GM11168 (cell line): ENCODE results near the gene GLI3.

Source experiments
- in situ Hi-C: fragments of 300-500 bp; cut with MboI; formaldehyde crosslinking; loops from one replicate; pipeline ENCODE4 v1.12.0; 2022; ENCODE audit warnings: low sequenced_read_pairs; ENCODE audit not compliant: unreplicated experiment

The GLI3 gene

DNA sequence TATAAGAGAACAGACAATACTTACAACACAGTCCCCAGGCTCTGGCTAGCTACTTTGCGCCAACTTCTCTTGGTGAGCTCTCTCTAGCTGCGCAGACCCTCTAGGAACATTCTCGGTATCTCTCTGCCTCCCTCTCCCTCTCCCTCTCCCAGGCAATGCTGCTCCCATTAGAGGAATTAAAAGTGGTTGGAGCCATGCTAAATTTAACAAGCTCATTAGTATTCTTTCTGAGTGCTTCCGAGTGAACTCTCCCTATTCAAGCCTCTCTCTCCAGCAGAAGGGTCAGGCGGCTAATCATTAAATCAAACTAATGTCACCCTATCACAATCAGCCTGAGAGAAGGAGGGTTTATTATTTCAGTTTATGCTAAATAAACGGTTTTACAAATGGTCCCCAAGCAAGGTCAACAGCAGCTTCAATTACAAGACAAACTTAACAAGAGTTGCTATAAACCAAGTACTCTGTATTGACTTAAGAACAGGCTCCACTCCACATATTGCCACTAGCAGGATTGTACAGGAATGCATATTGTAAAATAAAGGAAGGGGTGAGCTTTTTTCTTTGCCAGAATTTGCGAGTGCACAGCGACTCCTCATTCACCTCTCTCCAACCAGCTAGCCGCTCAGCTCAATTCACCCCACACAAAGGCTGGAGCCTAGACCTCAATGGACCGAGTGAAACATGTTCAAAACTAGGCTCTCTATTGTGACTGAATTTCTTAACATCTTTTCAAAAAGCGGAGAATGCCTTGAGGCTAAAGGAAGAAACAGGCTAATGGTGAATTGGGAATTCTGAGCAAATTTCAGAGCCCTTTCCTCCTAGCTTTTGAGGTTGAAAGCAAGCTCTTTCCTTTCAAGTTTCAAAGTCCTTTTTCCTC is 84.4 kb downstream of the GLI3 start:
- in situ Hi-C loops = no loop called here

DNA sequence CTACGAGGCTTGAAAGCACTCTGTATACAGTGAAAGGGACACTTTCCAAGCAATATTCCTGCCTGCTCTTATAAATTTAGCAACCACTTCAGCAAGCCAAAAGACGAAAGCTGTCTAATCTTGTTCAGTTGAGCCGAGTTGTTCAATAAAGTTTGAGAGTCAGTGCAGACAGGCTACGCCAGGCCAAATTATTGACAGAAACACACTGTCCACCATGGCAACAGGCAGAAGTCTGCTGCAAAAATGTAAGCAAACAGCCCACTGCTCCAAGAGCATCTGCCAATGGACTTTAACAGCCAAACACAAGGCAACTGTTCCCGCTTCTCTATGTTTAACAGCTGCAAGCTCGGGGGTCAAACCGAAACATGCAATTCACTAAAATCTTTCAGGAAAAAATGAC is 85.7 kb downstream of the GLI3 start:
- in situ Hi-C loops = no loop called here

DNA sequence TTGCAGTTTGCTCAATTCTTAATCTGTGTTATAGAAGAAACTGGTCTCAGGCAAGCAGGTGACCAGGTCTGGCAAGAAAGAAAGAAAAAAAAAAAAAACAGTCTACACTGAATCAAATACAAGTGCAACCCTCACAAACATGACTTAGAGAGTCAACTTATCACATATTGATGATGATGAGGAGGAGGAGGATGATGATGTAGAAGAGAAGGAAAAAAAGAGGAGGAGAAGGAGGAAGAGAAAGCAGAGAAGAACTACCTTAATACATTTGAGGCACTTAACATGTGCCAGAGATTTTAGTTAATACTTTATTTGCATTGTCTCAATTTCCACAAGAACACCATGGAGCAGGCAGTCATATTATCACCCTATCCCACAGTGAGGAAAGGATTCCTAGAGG is 91.5 kb downstream of the GLI3 start:
- in situ Hi-C loops = no loop called here

DNA sequence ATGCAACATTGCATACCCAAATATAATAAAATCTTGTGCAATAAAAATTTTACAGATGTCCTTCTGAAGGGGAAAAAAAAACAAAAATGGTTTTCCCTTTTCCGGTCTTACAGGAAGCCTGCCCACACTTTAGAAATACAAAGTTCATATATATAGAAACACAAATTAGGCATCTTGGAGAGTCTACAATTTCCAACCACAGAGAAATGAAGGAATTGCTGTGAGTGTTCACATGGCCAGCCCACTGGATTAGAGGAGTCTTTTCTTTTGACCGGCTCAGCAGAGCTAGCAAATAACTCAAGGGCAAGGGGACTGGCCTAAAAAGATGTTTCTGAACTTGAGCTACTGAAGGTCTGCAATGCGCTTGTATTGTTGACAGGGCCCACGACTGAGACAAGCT is 92.4 kb downstream of the GLI3 start:
- in situ Hi-C loops = no loop called here

DNA sequence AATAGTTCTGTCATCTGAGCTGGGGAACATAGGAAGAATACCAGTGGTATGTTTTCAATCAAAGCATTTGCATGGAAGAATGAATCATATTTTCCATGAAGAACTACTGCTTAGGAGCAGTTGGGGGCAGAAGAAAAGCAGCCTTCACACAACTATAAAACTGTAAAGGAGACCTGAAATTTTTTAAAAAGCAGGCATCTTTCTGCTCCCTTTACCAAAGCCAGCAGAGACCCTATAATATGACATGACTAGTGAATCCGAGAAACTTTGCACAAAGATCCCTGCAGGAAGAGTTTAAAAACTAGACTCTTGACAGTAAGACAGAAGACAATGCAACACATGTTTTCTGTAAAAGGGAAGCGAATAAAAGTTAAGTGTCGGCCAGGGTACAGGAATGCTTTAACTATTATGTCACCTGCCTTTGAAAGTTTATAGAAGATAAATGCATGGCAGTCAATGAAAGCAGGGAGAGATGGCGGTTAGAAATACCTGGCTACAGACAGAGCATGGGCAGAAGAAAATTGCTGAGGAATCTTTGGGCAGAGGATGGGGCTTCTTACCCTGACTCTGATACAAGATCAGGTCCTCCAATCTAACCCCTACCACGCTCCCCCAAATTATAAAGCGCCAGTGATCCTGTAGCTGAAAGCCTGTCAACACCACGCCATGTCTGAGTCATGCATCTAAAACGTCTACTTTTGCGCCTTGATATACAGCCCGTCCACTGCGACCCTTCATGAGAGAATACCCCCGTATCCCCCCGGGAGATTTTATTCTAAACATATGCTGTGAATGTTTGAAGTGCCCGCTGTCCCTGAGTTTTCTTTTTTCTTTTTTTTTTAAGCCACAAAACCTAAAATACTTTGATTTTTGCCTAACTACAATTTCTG is 93.1 kb downstream of the GLI3 start:
- in situ Hi-C loops = no loop called here

DNA sequence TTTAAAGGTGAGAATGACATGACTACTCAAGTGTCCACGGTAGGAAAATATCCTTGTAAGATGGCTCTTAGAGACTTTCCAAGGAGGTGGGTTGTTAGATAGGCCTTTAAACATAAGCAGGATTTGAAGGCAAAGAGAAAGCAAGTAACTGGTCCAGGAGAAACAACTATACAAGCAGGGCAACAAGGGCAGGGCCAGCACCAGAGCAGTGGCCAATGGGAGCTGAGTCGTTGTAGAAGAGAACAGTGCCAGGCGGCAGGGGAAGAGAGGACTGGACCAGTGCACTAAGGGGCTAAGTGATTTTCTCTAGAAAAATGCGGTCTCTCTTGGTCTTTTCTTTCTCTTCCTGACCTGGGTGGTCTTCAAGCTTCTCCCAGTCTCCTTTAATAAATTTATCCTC is 94.9 kb downstream of the GLI3 start:
- in situ Hi-C loops = no loop called here

DNA sequence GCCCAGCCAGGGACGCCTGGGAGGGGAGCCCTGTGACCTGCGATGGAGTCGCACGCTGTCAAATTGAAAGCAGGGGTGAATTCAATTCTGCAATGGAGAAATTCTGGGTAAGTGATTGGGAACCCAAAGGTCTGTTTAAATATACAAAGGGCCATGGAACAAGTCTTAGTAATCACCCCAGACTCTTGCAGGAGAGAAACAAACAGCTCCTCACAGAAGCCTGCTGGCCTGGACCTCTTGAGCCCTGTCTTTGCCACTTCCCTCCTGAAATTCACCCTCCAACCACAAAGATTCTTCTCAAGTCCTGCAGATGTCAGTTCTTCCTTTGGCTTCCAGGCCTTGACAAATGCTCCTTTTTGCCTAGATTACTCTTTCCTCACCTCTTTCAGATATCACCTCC is 97.3 kb downstream of the GLI3 start:
- in situ Hi-C loops = no loop called here

DNA sequence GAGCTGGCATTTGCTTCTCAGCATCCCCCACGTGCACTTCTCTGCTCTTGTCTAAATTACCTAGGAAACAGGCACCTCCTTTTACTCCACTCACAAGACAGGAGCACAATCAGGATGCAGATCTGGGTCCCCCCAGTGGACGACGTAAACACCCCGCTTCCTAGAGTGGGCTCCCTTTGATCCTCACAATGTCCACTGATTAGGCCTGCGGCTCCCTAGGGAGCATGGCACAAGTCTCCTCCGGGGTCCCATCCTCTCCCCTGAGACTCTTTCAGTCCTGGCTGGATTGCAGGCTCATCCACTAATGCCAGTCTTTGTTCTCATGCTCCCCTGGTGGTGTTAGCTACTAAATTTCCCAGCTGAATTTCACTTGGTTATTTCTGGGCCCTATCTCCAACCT is 98.3 kb downstream of the GLI3 start:
- in situ Hi-C loops = no loop called here

DNA sequence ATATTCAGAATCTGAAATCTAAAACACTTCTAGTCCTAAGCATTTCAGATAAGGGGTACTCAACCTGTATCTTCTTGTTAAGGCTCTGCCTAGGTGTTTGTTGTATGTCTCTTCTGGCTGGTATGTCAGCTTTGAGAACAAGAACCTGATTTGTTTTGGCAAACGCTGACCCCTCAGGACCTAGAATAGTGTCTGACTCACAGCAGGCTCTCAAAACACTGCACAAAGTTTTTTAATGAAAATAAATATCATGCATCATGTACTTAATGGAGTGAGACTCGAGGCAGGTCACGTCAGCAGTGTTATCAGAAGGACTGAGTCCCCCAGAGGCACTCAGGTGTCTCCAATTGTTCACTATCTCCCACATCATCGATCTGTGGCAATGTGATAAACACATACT is 99.1 kb downstream of the GLI3 start:
- in situ Hi-C loops = no loop called here

DNA sequence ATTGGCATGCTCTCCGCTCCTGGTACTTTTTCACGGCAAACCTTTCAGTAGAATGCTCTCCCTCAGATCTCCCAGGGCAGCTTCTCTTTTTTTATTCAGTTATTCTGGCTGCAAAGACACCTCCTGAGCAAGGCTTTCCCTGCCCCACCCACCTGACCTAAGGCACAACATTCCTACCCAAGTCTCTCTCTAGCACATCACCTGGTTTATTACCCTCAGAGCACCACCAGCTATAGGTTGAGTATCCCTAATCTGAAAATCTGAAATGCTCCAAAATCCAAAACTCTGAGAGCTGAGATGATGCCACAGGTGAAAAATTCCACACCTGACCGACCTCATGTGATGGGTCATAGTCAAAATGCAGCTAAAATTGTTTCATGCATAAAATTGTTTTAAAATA is 99.6 kb downstream of the GLI3 start:
- in situ Hi-C loops = no loop called here

DNA sequence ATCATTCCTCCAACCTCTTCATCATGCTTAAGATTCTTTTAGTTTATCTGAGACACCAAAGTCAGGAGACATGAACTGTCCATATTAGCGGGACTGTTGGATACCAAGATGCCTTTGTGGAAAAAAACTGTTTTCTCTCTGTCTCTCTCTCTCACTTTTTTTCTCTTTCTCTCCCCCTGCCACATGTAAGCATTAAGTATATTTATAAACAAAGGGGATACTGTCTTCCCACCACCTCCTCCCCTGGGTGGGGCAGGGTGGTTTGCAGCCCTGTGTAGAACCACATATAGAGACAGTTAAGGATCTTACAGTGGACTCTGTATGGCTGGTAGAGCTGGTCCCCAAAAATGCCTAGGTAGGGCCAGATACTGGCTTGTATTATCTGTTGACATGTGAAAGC is 101.3 kb downstream of the GLI3 start:
- in situ Hi-C loops = no loop called here

DNA sequence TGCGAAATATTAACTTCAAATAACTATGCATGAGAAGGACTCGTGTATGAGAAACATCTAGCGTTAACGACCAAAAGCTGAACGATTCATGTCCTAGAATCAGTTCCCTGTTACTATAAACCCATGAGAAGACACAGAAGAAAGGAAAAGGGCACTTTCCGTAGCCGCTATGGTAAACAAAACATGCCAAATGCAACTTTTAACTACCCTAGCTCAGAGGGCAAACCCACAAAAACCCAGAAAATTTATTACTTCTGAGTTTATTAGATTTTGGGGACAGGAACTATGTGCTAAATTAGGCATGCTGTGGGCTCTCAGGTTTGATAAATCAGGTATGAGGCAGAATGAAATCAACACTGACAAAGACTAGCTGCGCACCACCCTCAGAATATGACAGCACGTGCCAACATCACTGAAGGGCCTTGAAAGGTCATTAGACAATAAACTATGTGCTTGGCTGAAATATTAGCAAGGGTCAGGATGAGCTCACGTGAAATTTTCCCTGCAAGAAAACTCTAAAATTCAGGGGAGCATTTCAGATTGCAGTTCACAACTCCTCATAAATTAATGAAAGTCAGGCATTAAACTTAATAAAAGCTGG is 102.6 kb downstream of the GLI3 start:
- in situ Hi-C loops = no loop called here

DNA sequence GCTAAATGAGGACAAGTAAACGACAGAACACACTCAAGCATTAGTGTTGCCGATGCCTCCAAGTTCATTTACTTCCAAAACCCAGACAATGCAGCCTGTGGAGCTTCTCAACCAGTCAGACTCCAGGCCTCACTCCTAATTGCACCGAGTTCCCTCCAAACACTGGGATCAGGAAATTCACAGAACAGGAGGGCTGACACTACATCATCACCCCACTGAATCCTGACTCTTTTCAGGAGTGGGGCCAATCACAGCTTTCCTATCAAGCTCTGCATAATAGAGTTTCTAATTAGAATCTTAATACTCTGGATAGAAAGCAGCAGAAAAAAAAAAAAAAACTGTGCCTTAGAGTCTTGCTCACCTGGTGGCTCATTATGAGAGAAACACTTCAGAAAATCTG is 103.7 kb downstream of the GLI3 start:
- in situ Hi-C loops = no loop called here

DNA sequence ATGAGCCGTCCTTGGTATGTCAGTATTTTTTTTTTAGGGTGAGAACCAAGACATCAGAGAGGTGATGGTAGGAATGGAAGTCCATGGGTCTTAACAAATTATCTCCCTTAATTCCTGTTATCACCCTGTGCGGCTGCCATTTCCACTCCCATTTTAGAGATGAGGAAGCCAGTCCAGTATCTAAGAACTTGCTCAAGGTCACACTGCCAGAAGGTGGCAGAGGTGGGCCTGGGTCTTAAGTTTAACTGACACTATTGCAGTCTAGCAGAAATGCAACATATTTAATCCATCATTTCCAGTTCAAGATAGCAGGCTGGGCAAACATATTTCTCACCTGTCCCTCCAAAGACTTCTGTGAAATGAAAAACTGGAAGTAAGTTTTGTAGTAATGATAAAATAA is 108.3 kb downstream of the GLI3 start:
- in situ Hi-C loops = no loop called here

DNA sequence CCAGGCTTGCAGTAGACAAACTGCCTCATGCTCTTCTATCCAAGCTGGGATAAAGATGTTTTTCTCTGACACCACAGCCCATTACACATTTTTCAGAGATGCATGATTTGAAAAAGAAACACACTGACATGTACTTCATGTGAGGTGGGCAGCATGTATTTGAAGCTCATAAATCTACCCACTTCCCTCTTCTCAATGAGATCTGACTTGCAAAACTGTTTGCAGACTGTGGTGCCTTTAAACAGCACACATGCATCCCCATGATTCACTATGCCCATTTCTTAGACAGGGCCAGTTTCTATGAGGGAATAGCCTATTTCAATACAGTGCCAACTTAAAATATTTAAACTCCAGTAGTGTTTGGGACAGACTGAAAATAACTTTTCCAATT is 109.8 kb downstream of the GLI3 start:
- in situ Hi-C loops = no loop called here

DNA sequence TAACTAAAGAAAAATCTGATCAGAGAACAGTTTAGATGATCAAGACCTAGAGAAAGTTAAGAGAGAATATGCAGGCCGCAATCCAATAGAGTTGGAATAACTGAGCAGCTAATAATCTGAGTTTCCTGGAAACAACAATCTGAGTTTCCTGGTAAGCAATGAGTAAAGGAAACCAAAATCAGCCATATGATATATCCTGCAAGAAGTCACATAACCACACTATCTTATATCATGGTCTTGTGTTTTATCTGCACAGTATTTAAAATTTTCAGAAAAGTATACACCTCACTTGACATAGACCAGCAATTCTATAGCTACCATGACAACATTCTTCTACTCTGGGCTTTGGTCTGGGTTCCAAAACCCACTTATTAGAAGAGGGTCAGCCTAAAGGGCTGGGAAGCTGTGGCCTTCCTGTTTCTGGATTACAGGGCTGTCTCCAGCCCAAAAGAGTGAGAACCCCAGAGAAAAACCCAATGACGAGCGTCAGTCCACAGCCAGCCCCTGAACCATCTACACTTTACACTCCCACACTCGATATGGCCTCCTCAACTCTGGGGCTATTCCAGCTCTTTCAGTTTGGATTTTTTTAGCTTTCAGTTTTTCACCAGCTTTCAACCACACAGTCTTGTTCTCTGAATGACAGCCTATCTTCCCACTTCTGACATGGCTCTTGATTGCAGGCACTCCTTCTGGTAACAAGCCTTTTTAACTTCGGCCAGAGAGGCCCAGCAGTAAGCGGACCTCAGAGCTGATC is 110.4 kb downstream of the GLI3 start:
- in situ Hi-C loops = no loop called here

DNA sequence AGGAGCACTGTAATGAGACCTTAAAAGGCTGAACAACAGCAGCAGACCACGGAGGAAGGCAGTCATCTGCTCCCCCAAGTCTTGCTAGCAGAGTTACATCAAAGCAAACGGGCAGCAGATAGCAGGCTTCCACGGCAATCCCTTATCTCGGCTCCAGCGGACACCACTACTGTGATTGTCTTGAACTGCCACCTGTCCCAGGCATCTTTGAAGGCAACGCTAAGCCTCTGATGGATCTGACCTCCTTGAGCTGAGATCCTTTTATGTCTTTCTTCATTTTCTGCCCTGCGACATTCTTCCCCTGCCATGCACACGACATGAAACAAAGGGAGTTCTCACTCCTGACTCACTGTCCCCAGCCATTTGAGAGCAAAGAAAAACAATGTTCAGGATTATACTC is 111.7 kb downstream of the GLI3 start:
- in situ Hi-C loops = no loop called here

DNA sequence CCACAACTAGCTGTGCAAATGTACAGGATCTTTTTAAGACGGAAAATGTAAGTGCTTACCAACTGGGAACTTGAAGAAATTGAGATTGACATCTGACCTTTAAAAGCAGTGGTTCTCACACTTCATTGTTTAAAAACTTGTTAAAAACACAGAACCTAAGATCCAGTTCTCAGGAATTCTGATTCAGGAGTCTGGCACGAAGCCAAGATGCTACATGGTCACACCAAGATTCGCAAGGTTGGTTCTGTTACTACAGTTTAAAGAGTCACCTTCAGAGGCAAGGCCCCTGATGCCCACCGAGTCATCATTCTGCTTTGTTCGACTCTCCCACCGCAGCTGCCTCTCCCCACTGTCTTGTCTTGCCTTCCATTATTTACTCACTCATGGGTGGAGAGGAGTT is 113.3 kb downstream of the GLI3 start:
- in situ Hi-C loops = no loop called here

DNA sequence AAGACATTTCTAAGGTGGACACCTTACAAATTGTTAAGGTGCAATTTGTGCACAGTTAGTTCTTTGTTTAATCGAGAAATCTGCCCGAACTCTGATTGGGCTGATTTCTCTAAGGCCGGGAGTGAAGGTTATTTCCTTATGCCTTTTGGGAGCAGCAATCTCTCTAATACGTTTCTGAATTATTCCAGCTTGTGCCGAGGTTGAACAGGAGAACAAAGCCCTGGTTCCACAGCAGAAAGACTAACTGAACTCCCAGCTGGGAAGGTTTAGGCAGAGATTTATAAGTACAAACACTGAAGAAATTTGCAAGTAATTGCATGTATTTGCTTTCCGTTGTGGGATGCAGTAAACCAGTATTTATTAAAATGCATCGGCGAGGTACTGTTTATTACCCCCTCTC is 116.8 kb downstream of the GLI3 start:
- in situ Hi-C loops = no loop called here

DNA sequence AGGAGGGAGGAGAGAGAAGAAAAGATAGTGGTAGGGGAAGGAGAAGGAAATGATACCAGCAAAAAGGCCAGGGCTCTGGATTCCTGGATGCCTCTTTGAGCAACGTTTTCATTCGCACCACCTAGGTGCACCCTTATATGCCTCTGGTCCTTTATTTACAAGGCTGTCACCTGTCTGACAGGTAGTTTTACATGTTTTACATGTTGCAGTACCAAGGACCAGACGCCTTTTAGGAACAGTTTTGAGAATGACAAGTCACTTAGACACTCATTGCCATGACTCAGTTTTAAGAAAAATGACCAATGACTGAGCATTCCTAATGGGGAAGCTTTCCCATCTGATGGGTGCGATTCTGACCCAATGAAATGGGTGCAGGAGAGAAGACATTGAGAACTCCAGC is 119.8 kb downstream of the GLI3 start:
- in situ Hi-C loops = no loop called here
